GM19468 (cell line): ENCODE measurements around the gene TFB1M.

Source experiments
- ATAC-seq: cut with Tn5 transposase; IDR thresholded peaks from one replicate; pipeline ENCODE4 v1.9.1; 2021; ENCODE audit warnings: mild to moderate bottlenecking, moderate library complexity, moderate number of reproducible peaks; ENCODE audit not compliant: unreplicated experiment; ENCODE audit errors: extremely low read depth

TFB1M gene

DNA sequence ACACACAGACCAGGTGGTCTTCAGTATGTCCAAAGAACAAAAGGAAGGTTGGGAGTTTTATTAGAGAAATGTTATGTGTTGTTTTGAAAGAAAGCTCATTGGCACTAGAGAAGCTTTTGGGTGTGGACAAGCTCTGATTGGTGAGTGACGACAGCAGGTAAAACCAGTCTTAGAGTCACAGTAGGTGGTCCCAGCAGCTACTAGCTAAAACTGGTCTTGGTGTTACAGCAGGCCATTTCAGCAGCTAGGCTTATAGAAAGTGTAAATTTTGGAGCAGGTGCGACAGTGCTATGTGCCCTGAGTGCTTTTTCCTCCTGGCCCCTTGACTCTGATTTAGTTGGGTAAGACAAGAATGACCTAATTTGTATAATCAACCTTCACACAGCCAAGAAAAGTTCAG is 46.9 kb downstream of the TFB1M start:
- ATAC-seq: no peak

DNA sequence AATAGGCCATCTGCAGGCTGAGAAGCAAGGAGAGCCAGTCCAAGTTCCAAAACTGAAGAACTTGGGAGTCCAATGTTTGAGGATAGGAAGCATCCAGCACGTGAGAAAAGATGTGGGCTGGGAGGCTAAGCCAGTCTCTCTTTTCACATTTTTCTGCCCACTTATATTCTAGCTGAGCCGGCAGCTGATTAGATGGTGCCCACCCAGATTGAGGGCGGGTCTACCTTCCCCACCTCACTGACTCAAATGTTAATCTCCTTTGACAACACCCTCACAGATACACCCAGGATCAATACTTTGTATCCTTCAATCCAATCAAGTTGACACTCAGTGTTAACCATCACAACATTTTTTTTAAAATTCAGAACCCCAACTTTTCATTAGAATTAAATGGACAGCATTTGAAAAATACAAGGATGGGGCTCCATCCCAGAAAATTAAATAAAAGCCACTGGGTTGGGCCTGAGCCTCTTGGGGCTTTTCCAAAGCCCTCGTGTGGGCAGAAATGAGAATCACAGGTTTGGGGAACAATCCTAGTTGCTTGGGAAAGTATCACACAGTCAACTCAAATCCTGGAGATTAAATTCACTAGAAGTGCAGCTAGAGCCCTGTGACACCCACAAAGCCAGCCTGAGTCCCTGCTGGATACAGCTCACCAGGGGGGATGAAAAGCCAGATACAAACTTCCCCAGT is 48.3 kb downstream of the TFB1M start:
- ATAC-seq: no peak

DNA sequence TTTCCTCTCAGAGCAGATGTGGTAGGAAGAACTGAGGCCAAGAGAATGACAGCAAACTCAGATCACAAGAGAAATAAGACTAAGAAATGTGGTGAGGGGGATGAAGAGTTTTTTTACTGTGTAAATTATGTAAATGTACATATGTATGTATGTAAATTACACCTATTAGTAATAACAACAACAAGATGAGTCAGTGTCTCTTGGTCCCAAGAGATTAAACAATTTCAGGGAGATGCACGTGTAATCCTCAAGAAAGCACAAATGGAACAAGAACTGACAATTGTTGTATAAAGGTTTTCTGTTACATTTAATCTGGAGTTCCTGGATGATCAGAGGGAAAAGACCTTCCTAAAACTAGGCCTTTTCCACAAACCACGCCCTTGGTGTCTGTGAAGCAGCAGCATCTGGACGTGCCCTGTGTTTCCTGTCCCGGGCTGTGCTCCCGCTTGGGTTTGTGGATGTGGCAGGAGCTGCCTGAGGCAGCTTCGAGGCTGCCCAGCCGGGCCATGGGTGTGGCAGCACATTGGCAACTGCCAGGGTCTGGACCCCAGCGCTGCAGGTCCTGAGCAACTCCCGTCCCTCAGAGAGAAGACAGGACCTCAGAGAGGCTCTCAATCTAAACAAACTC is 49.5 kb downstream of the TFB1M start:
- ATAC-seq: no peak

DNA sequence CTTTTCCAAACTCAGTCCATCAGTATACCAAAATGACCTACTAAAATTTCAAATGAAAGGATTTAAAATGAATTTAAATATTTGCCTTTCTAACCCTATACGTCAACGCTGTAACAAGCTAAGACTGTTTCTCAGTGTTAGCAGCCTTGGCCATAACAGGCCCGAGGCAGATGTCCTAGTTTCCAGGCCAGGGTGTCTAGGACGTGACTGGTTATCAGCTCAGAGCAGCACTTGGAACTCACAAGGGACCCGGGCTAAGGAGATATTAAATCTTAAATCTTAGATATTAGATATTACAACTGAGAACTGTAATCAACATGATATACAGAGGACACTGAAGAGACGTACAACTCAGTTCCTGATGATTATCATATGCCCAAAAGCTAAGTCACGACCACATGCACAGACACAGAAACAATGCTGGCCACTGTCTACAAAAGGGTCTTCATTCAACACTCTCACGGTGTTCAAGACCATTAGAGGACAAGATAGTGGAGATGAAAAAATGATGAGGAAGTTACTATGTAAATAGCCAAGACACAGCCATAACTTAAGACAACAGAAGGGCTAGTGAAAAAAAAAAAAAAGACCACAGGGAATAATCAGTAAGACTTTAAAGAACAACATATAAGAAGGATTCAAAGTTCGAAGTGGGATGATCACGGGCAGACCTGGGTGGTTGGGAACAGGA is 50.8 kb downstream of the TFB1M start, which contains the start of gene CLDN20:
TSS of gene CLDN20 (plus strand) at position 641 of the 691 bp plus-strand sequence. CDS start 11,707 bp downstream, outside the sequence.
- no peak for ATAC-seq

DNA sequence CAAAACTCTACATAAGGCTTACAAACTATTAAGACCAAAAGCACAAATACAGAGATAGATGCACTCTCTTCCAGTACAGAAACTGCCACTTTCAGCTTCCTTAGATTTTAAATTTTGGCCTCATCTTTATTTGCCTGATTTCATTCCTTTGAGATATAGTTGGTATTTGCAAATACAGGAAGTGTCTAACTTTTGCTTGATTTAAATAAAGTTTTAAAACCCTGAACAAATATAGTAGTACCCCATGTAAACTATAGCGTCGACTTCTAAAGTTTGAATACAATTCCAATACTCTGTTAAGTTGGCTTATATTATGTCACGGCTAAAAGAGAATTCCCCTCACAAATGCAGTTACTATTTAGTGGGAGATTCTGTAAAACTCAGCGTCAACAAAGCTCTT is 51.6 kb downstream of the TFB1M start:
- no peak for ATAC-seq

DNA sequence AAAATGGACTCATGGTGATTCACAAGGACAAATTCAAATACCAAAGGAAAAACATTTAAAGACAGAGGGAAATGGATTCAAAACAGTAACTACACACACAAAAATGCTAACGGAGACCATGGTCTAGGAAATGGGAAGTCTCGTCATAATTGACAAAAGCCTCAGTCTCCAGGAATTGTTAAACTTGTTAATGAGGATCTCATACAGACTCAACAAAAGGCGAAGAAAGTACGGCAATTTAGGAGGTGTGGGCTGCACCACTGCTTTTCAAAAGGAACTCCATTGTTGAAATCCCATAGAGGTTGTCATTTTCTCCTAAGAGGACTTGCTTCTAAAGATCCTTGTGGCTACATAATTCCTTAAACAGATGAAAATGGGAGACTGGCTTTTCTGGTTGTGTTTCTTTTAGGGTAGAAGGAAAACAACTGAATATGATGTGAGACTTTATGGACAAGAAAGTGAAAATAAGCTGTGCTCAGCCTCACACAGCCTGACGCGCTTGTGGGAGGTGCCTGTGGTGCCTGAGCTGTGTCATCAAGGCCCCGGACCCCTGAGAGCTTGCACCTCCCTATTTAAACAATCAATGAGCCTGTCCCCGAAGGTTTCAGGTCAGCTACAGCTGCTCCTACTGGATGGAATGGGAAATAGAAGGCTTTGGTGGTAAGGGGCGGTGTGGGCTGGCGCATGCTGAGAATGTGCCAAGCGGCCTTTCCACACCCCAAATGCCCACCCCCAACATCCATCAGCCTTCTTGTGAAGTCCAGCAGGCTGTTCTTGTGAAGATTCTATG is 53.0 kb downstream of the TFB1M start:
- no peak for ATAC-seq

DNA sequence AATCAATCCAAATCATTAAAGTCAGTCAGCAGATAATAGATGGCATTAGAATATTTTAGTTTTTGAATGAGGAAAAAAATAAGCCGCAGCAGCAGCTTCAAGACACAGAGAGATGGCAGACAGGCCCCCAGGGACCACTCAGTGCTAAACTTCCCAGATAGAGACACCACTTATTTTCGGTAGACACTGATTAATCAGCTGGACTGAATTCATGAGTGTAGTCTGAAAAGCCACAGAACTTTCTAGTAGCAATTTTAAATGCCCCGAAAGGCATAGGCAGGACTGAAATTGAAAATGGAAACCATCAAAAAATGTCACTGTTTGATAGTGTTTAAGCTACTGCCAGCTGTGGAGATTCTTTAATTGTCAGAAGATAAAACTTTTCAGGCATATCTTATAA is 53.6 kb downstream of the TFB1M start:
- ATAC-seq: peak; percentile 54

DNA sequence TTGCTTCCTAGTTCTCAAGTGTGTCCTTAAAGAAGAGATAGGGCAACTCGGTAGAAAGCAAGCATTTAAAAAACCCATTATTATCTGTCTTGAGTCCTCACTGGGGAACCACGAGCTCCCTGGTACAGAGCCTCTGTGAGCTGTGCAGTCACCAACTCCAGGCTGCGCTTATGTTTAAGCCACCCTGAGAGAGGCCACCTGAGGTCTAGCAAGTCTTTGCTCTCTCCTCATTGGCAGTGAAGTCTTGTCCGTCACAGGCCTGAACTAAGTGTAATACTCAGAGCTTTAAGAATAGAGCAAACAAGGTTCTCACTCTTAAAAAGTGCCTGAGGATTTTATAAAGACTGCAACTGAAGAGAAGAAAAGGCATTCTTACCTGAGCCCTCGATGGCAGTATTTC is 54.4 kb downstream of the TFB1M start:
- no peak for ATAC-seq

DNA sequence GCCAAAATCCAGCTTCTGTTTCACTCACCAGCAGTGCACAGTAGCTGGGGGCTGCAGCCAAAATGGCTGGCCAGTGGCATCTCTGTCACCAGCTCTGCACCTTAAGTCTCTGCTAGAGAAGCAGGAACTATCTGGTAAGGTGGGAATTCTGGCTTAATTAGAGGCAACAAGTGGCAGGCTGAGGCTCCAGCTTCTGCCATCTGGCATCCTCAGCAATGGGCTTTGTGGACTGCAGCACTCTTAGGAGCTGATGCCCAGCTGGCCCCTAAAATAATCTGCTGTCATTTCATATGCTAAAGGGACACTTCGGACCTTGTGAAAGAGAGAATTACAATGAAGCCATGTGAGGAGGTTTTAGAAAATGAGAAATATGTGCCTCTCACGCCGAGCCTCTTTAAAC is 55.1 kb downstream of the TFB1M start:
- no peak for ATAC-seq

DNA sequence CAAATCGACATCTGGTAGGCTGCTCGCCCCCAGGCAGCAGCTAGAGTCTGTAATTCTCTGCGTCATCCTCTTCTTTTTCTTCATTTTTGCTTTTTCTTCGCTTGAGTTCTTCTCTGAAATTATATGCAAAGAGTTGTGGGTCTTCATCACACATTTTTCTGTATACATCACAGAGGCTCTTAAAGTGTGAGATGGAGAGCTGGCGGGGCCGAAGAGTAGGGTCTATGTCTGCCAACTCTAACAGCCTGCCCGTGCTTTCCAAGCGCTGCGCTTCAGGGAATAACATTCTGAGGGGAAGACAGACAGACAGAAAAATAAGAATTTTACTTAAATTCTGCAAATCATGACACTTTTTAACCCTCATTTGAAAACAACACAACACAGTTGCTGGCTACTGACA is 56.5 kb downstream of the TFB1M start:
- no peak for ATAC-seq

DNA sequence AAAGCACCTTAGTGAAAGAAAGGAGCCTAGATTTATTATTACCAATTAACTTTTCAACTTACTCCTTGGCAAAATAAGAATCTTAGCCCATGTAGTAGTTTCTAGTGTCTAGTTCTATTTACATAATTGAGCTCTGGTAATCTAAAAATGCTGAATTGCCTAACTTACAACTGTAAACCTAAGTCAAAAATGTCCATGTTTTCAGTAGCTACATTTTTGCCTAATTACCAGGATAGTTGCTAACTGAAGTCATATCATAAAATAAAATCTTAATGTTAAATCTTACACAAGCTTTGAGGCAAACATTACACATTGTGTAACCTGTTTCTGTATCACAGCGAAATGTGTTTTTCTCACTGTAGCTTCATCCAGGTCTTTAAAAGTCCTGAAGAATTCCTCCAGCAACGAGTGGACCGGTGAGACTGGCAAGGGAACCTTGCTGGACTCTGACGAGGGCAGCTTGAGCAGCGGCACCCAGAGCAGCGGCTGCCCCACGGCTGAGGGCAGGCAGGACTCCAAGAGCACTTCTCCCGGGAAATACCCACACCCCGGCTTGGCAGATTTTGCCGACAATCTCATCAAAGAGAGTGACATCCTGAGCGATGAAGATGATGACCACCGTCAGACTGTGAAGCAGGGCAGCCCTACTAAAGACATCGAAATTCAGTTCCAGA is 58.0 kb downstream of the TFB1M start:
- ATAC-seq: no peak

DNA sequence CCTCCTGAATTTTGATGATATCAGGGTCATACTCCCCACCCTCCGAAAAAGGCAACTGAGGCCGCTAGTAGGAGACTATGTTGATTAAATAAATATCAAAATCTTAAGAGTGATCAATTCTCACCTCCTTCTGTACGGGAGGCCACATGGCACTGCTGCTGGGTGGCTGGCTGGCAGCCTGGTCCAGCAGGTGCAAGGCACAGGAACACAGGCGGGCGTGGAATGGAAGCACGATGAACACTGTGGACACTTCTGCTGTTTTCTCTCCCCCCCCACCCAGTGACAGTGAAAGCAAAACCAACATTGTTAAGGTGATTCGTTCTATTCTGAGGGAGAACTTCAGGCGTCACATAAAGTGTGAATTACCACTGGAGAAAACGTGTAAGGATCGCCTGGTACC is 60.1 kb downstream of the TFB1M start:
- ATAC-seq: no peak

DNA sequence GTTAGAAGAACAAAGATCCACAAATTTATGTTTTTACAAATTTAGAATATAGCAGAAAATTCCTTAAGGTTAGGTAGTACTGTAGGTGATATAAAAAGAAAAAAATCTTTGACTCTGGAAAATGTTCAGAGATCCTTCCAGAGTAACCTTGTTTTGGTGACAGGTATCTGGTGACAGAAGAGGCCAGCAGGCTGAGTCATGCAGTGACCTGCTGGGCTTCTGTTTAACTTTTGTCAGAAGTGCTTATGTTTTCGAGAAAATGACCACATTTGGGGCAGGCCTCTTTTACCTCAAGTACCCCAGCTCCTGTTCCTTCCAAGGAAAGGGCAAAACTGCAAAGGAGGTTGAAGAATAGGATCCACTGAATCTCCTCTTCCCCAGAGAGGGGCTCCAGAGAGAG is 60.9 kb downstream of the TFB1M start:
- ATAC-seq: no peak

DNA sequence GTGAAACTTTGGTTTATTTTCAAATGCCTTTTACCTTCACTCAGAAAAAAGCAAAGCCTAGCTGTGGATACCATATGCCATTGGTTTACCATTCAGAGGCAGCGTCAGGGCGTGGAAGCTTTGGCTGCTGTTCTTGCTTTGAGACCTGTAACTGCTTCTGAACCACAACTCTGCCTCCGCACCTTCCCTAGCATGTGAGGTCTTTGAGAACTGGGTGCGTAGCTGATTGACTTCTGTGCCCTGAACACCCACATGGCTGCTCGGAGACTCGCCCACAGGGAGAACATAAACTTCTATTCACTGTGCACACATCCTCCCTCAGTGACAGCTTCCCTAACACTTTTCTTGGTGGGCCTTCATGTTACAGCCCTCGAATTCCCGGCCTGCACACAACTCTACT is 61.7 kb downstream of the TFB1M start:
- no peak for ATAC-seq

DNA sequence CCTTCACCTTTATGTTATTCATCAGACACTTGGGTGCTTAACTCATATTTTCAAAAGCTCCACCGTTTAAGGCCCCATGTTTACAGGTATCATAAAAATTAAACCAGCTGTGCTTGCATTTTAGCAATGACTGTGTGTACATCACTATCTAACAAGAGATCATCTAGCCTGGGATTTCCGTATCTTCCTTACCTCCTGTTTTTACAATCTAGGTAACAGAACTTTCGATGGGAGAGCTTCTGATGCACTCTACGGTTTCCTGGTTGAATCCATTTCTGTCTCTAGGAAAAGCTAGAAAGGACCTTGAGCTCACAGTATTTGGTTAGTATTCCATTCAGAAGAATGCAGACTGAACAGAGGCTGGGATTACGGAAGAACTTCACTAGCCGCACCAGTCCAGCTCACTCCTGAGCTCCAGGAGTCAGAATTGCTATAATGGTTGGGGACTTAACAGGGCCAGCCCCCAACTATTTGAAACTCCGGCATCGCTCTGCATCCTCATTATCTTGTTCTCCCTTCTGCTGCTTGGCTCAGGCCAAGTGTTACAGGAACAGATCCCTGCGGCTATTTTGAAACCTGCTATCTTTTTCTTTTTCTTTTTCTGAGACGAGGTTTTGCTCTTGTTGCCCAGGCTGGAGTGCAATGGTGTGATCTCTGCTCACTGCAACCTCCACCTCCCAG is 63.4 kb downstream of the TFB1M start:
- ATAC-seq: no peak

DNA sequence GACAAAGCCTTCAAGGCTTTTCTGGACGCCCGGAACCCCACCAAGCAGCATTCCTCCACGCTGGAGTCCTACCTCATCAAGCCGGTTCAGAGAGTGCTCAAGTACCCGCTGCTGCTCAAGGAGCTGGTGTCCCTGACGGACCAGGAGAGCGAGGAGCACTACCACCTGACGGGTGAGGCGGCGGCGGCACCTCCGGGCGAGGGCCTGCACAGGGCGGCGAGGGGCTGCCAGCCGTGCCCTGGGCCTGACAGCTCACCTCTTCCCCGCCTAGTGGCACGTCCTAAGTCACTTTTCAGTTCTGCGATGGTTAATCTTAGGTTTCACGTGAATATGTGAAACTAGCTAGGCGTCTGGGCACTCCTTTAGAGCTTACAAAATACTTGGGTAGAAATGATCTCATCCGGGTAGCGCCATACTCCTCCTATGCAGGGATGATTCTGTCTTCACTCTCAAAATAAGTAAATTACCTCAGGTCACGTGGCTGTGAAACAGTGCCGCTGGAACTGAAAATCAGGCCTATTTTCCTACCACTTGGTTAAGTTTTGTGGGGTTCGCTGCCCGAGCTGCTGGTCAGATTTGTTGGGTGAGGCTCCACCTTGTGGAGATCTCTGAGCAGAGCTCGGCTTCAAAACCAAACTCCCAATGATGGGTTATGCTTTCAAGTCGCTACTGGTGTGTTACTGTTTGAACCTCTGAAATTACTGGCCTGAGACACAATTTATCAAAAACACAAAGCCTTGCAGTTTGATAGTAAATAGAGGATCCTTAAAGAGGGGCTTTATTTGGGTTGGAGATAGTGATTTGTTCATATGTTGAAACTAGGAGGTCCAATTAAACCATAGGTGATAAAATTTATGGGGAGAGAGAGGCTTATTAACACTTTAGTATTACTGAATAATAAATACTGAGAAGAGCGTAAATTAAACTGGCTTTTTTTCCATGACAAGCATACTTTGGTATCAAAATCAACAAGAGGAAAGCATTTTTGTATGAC is 66.0 kb downstream of the TFB1M start:
- no peak for ATAC-seq

DNA sequence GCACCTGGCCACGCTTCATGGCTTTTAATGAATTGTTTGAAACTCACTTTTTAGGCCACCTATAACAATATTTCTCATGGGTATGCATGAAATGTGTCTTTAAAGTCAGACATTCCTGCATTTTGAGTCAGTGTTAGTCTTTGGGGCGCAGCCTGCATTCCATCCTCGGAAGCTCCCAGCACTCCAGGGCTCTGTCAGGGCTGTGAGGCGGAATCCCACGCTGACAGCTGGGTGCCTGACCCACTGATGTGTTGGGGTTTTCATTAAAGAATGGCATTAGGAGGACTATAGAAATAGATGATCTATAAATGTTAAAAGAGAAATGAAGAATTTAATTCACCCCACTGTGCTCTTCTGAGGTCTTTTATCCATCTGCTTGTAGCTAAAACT is 66.7 kb downstream of the TFB1M start:
- ATAC-seq: no peak

DNA sequence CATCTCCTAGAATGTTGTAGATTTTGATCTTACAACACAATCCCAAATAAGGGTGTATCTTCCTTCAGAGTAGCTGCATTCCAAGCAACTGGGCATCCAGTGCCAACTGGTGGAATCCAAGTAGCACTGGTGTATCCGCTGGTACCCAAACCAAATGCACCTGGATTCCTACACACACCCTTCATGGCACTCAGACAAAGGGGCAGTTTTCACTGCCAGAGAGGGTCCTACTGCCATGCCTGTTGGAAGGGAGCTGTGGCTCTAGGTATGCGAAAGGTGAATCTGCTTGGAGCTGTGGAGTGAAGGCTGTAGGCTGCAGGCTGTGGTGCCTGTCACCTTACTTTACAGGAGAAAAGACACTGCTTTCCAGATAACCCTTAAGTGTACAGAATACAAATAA is 67.5 kb downstream of the TFB1M start:
- no peak for ATAC-seq

DNA sequence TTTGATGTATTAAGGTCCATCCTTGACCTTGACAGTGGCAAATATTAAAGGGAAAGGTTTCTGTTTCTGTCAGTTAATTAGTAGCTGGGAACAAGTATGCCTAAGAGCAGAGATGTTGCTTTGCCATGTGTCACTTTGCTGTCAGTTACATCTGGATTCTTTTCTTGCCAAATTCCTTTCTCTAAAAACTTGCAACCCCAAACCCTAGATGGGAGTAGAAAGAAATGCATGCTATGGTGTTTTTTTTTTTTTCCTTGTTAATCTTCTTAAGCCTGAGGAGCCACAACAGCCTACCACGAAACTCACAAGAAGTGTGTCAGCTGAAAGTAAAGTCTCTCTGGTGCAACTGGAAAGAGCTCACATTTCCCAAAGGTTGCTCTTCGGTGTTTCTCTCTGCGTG is 68.5 kb downstream of the TFB1M start:
- no peak for ATAC-seq
